Activated T-cell treated with anti-CD3 and anti-CD28 coated beads, Interleukin-2, amount 50 U/mL, for 72 hours (primary cell): ENCODE results near the gene KIAA1614. TPM values are rescaled to one million over a fixed set of nuclear protein-coding genes. Genes with fewer than 3 reads are reported as not detected.
"Not testable (repeated sequence)": the region's sequence is repeated elsewhere in the genome, so short reads cannot be mapped to it uniquely, and the experiment has no call there.

Source experiments
- ATAC-seq, 2 donors: fragments of 150-1000 bp; cut with Tn5 transposase; replicated peaks in 1 of 2; 2 replicates each; pipeline ENCODE4 v1.10.0; 2021; ENCODE audit warnings: moderate library complexity in 2 of 2, mild to moderate bottlenecking in 1 of 2
- DNase-seq, 2 donors: peaks; one replicate each; pipeline ENCODE4 v3.0.0; 2021 to 2022; ENCODE audit warnings: mixed read lengths in 1 of 2
- H3K27ac Mint-ChIP-seq: one replicate; pipeline ENCODE4 v1.8.0; 2022; ENCODE audit warnings: mild to moderate bottlenecking, moderate library complexity, mixed read lengths
- H3K27me3 Mint-ChIP-seq: one replicate; pipeline ENCODE4 v1.8.0; 2022; ENCODE audit warnings: low read depth, mixed read lengths
- H3K36me3 Mint-ChIP-seq, 2 donors: one replicate each; pipeline ENCODE4 v1.8.0; 2022; ENCODE audit warnings: mixed read lengths in 2 of 2, mild to moderate bottlenecking in 1 of 2; ENCODE audit not compliant: insufficient read depth in 2 of 2
- H3K4me1 Mint-ChIP-seq: one replicate; pipeline ENCODE4 v1.8.0; 2022; ENCODE audit warnings: low read depth, mixed read lengths
- H3K4me3 Mint-ChIP-seq, 2 donors: one replicate each; pipeline ENCODE4 v1.8.0; 2022; ENCODE audit warnings: mild to moderate bottlenecking in 2 of 2, mixed read lengths in 2 of 2, moderate library complexity in 2 of 2
- H3K9me3 Mint-ChIP-seq, 2 donors: one replicate each; pipeline ENCODE4 v1.8.0; 2022; ENCODE audit warnings: mixed read lengths in 2 of 2
- total RNA-seq, 2 donors: library from RNA; stranded (reverse); gene quantifications; one replicate each; pipeline ENCODE4 v1.2.3, GENCODE V29; 2022

KIAA1614 gene
- total RNA-seq, 2 donors from 2014 or later: 0.02 to 0.07 TPM

GRCh38 chr1:180954005-180954800 lies 41.5 kb downstream of the KIAA1614 start:
- no peaks in the 10 kb centered on the region for H3K27me3 Mint-ChIP-seq
- no peak overlapping the region for H3K27ac Mint-ChIP-seq
- H3K4me3 Mint-ChIP-seq: peak overlapping the region; percentile 55 to 75
- H3K9me3 Mint-ChIP-seq: no peaks in the 10 kb centered on the region
- peaks cover 5% of the 10 kb centered on the region in 2 donors for H3K36me3 Mint-ChIP-seq
- DNase-seq (peak; percentile 63), ATAC-seq (peak; percentile 84 to 87)
- no peaks in the 10 kb centered on the region for H3K4me1 Mint-ChIP-seq

GRCh38 chr1:180954801-180955165 lies 42.1 kb downstream of the KIAA1614 start:
- ATAC-seq (no peak), DNase-seq (no peak)
- no peak overlapping the region for H3K27ac Mint-ChIP-seq
- H3K27me3 Mint-ChIP-seq: no peaks in the 10 kb centered on the region
- no peaks in the 10 kb centered on the region for H3K4me1 Mint-ChIP-seq
- H3K9me3 Mint-ChIP-seq: no peaks in the 10 kb centered on the region
- H3K4me3 Mint-ChIP-seq: peak overlapping the region in 1 of 2 donors; percentile 53
- peaks cover 4 to 5% of the 10 kb centered on the region in 2 donors for H3K36me3 Mint-ChIP-seq

GRCh38 chr1:180956028-180956640 lies 43.4 kb downstream of the KIAA1614 start:
- DNase-seq: no peak
- Mint-ChIP-seq H3K36me3 (peaks cover 5 to 10% of the 10 kb centered on the region in 2 donors), H3K4me3 (no peak overlapping the region), H3K27me3 (no peaks in the 10 kb centered on the region), H3K4me1 (no peaks in the 10 kb centered on the region), H3K9me3 (peaks cover 0 to 4% of the 10 kb centered on the region in 2 donors), H3K27ac (no peak overlapping the region)
- ATAC-seq: no peak

GRCh38 chr1:180959620-180960019 lies 46.9 kb downstream of the KIAA1614 start:
- not testable (repeated sequence) for H3K9me3 Mint-ChIP-seq, DNase-seq, H3K27ac Mint-ChIP-seq, ATAC-seq, H3K4me1 Mint-ChIP-seq, H3K27me3 Mint-ChIP-seq, H3K4me3 Mint-ChIP-seq
- peaks cover 5 to 17% of the 10 kb centered on the region in 2 donors for H3K36me3 Mint-ChIP-seq

GRCh38 chr1:180961622-180962021 lies 48.9 kb downstream of the KIAA1614 start:
- Mint-ChIP-seq H3K4me1 (peaks cover 3% of the 10 kb centered on the region), H3K27me3 (no peaks in the 10 kb centered on the region), H3K4me3 (no peak overlapping the region), H3K36me3 (peaks cover 5 to 19% of the 10 kb centered on the region in 2 donors), H3K27ac (no peak overlapping the region), H3K9me3 (peaks cover 0 to 4% of the 10 kb centered on the region in 2 donors)
- ATAC-seq (no peak), DNase-seq (no peak)

GRCh38 chr1:180962178-180962577 lies 49.5 kb downstream of the KIAA1614 start:
- H3K27ac Mint-ChIP-seq: no peak overlapping the region
- H3K4me1 Mint-ChIP-seq: peaks cover 8% of the 10 kb centered on the region
- H3K36me3 Mint-ChIP-seq: peaks cover 5 to 21% of the 10 kb centered on the region in 2 donors
- H3K4me3 Mint-ChIP-seq: no peak overlapping the region
- ATAC-seq (no peak), DNase-seq (no peak)
- H3K9me3 Mint-ChIP-seq: peaks cover 0 to 4% of the 10 kb centered on the region in 2 donors
- no peaks in the 10 kb centered on the region for H3K27me3 Mint-ChIP-seq

GRCh38 chr1:180964056-180964455 lies 51.4 kb downstream of the KIAA1614 start:
- Mint-ChIP-seq H3K9me3 (peaks cover 0 to 4% of the 10 kb centered on the region in 2 donors), H3K36me3 (peaks cover 5 to 22% of the 10 kb centered on the region in 2 donors), H3K4me1 (peaks cover 9% of the 10 kb centered on the region)

GRCh38 chr1:180964595-180964994 lies 51.9 kb downstream of the KIAA1614 start:
- ATAC-seq (no peak), DNase-seq (no peak)
- H3K27ac Mint-ChIP-seq: no peak overlapping the region
- no peaks in the 10 kb centered on the region for H3K27me3 Mint-ChIP-seq
- H3K4me1 Mint-ChIP-seq: peaks cover 9% of the 10 kb centered on the region
- peaks cover 7 to 22% of the 10 kb centered on the region in 2 donors for H3K36me3 Mint-ChIP-seq
- no peak overlapping the region for H3K4me3 Mint-ChIP-seq
- peaks cover 0 to 4% of the 10 kb centered on the region in 2 donors for H3K9me3 Mint-ChIP-seq

More at GRCh38 chr1:180964056-180964455, 51.4 kb downstream of the KIAA1614 start:
- Mint-ChIP-seq H3K27me3 (no peaks in the 10 kb centered on the region), H3K4me3 (no peak overlapping the region), H3K27ac (no peak overlapping the region)
- no peak for DNase-seq
- no peak for ATAC-seq

- H3K27ac Mint-ChIP-seq: peak overlapping the region; percentile 11
Measured at GRCh38 chr1:180966312-180966711, 53.6 kb downstream of the KIAA1614 start.

GRCh38 chr1:180966744-180967536 lies 54.2 kb downstream of the KIAA1614 start:
- H3K27me3 Mint-ChIP-seq: no peaks in the 10 kb centered on the region
- peaks cover 3 to 17% of the 10 kb centered on the region in 2 donors for H3K36me3 Mint-ChIP-seq
- H3K9me3 Mint-ChIP-seq: no peaks in the 10 kb centered on the region
- ATAC-seq (no peak), DNase-seq (no peak)
- peaks cover 9% of the 10 kb centered on the region for H3K4me1 Mint-ChIP-seq
- no peak overlapping the region for H3K4me3 Mint-ChIP-seq
- no peak overlapping the region for H3K27ac Mint-ChIP-seq

More at GRCh38 chr1:180966312-180966711, 53.6 kb downstream of the KIAA1614 start:
- H3K36me3 Mint-ChIP-seq: peaks cover 3 to 14% of the 10 kb centered on the region in 2 donors
- DNase-seq (no peak), ATAC-seq (no peak)
- no peak overlapping the region for H3K4me3 Mint-ChIP-seq
- H3K9me3 Mint-ChIP-seq: no peaks in the 10 kb centered on the region
- no peaks in the 10 kb centered on the region for H3K27me3 Mint-ChIP-seq
- H3K4me1 Mint-ChIP-seq: peaks cover 9% of the 10 kb centered on the region

GRCh38 chr1:180967558-180967957 lies 54.9 kb downstream of the KIAA1614 start:
- no peak for ATAC-seq
- Mint-ChIP-seq H3K9me3 (no peaks in the 10 kb centered on the region), H3K36me3 (peaks cover 3 to 17% of the 10 kb centered on the region in 2 donors), H3K4me3 (no peak overlapping the region), H3K4me1 (peaks cover 9% of the 10 kb centered on the region), H3K27ac (no peak overlapping the region), H3K27me3 (no peaks in the 10 kb centered on the region)
- DNase-seq: no peak

- not testable (repeated sequence) for H3K4me1 Mint-ChIP-seq, H3K27me3 Mint-ChIP-seq, H3K4me3 Mint-ChIP-seq, H3K9me3 Mint-ChIP-seq, DNase-seq, ATAC-seq, H3K27ac Mint-ChIP-seq
- peaks cover 3 to 16% of the 10 kb centered on the region in 2 donors for H3K36me3 Mint-ChIP-seq
Measured at GRCh38 chr1:180968834-180969233, 56.1 kb downstream of the KIAA1614 start.

GRCh38 chr1:180969434-180969833 lies 56.7 kb downstream of the KIAA1614 start:
- Mint-ChIP-seq H3K27ac (no peak overlapping the region), H3K9me3 (no peaks in the 10 kb centered on the region), H3K27me3 (no peaks in the 10 kb centered on the region), H3K4me3 (no peak overlapping the region), H3K36me3 (peaks cover 3 to 17% of the 10 kb centered on the region in 2 donors), H3K4me1 (peaks cover 9% of the 10 kb centered on the region)
- no peak for DNase-seq
- no peak for ATAC-seq
